Measurements from ENCODE around the gene KDM5B.

The KDM5B gene

GRCh38 chr1:202848191-202848542 is 39.9 kb upstream of the KDM5B start:
- H3K4me3 ChIP-seq (replicated peaks; ENCODE audit: low read depth, low read length): no peak overlapping the region
- no peak for DNase-seq (ENCODE audit: low read depth)
- TF ChIP-seq CTCF (IDR thresholded peaks at IDR 0.05; ENCODE audit: low read length, missing control alignments): no peak

- no peak overlapping the region for H3K4me3 ChIP-seq (replicated peaks; ENCODE audit: low read depth, low read length)
- peak; percentile 29 for DNase-seq (ENCODE audit: low read depth)
- no peak for TF ChIP-seq CTCF (IDR thresholded peaks at IDR 0.05; ENCODE audit: low read length, missing control alignments)
These were observed 36.7 kb upstream of the KDM5B start for GRCh38 chr1:202844935-202845334.

GRCh38 chr1:202844259-202844658 is 36.0 kb upstream of the KDM5B start:
- H3K4me3 ChIP-seq (replicated peaks; ENCODE audit: low read depth, low read length): no peak overlapping the region
- TF ChIP-seq CTCF (IDR thresholded peaks at IDR 0.05; ENCODE audit: low read length, missing control alignments): no peak
- DNase-seq (ENCODE audit: low read depth): no peak

GRCh38 chr1:202843081-202843480 is 34.9 kb upstream of the KDM5B start:
- no peak for DNase-seq (ENCODE audit: low read depth)
- no peak overlapping the region for H3K4me3 ChIP-seq (replicated peaks; ENCODE audit: low read depth, low read length)
- TF ChIP-seq CTCF (IDR thresholded peaks at IDR 0.05; ENCODE audit: low read length, missing control alignments): no peak

- H3K4me3 ChIP-seq (replicated peaks; ENCODE audit: low read depth, low read length): no peak overlapping the region
- no peak for TF ChIP-seq CTCF (IDR thresholded peaks at IDR 0.05; ENCODE audit: low read length, missing control alignments)
- DNase-seq (ENCODE audit: low read depth): no peak
These were observed 29.6 kb upstream of the KDM5B start for GRCh38 chr1:202837746-202838262.

- no peak overlapping the region for H3K4me3 ChIP-seq (replicated peaks; ENCODE audit: low read depth, low read length)
- no peak for DNase-seq (ENCODE audit: low read depth)
- TF ChIP-seq CTCF (IDR thresholded peaks at IDR 0.05; ENCODE audit: low read length, missing control alignments): no peak
These were observed 28.6 kb upstream of the KDM5B start for GRCh38 chr1:202836623-202837403.

All from fibroblast of pulmonary artery (primary cell).